PC-3 (cell line): ENCODE measurements around the gene SCLY.

ENCODE experiments used
- CTCF ChIP-seq: fragments of 300-600 bp; sonication (generic); conservative IDR thresholded peaks from 2 replicates; pipeline ENCODE4 v1.5.1; 2017; ENCODE audit warnings: antibody characterized with exemption, low read depth, mild to moderate bottlenecking, low read length
- EZH2 ChIP-seq: fragments of 300-600 bp; sonication (generic); IDR thresholded peaks from one replicate; pipeline ENCODE4 v1.6.1; 2017; ENCODE audit warnings: antibody characterized with exemption, mild to moderate bottlenecking, low read length; ENCODE audit not compliant: unreplicated experiment
- EZH2phosphoT487 ChIP-seq: fragments of 300-600 bp; sonication (generic); IDR thresholded peaks from 2 replicates; pipeline ENCODE4 v1.6.1; 2018; ENCODE audit warnings: mild to moderate bottlenecking, antibody characterized with exemption, low read length, borderline replicate concordance

DNA sequence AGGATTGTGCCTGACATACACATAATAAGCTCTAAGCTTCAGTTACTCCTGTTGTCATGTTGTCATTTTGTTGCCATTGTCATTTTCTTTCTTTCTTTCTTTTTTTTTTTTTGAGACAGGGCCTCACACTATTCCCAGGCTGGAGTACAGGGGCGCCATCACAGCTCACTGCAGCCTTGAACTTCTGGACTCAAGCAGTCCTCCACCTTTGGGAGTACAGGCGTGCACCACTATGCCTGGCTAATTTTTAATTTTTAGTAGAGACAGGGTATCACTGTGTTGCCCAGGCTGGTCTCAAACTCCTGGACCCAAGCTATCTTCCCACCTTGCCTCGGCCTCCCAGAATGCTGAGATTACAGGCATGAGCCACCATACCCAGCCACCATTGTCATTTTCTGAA, 30.9 kb upstream of the SCLY start:
- TF ChIP-seq CTCF = no peak
- TF ChIP-seq EZH2 = no peak
- no peak for TF ChIP-seq EZH2phosphoT487
